Measurements from ENCODE around the gene ZFPM1.
"Not testable (repeated sequence)": the region's sequence is repeated elsewhere in the genome, so short reads cannot be mapped to it uniquely, and the experiment has no call there.

The ZFPM1 gene

DNA sequence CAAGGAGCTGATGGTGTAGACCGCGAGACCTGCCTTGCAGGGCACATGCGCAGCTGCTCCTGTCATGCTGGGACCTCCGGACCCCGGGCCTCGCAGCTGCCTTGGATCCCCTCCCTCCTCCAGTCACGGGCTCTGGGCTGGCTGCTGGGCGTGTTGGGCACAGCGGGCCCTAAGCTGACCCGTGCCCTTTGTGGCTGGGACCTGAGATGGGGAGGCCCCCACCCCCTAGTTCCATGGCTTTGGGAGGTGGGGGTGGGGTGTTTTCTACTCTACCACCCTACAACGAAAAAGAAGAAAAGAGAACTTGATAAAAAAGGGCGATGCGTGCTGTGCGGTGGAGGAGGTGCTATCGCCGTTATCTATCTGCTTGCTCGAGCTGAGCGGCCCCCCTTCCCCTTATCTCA, 14.5 kb downstream of the ZFPM1 start:
- no peak for DNase-seq

DNA sequence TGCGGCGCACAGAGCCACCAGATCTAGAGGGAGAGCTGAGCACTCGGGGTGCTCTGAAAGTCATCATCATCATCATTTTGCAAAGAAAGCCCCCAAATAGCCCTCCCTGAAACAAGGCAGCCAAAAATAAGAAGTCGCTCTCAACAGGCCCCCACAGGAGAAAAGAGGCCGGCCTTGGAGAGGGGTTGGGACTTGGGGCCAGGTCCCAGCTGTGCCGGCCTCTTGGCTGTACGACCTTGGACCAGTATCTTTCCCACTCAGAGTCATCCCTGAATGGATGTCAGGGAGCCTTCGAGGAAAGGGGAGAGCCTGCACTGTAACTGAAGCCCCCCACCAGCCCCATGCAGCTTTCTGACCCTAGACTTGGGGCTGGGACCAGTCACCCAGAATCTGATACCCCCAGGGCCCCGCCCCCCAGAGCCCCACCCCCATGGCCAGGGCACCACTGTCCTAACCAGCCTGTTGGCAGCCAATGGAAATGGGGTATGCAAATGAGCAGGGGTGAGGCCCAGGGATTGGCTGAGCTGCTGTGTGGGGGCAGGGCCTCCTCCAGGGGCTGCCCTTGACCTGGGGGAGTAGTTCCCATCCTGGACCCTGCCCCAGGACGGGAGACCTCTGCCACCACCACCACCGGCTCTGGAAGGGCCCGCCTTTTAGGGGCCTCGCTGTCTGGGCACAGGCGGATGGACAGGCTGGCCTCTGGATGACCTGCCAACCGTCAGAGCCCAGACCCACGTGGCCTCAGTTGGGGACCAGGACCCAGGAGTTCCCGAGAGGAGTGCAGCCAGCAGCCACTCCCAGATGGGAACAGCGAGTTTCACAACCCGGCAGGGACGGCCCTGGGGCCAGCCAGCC, 15.4 kb downstream of the ZFPM1 start:
- DNase-seq = no peak

DNA sequence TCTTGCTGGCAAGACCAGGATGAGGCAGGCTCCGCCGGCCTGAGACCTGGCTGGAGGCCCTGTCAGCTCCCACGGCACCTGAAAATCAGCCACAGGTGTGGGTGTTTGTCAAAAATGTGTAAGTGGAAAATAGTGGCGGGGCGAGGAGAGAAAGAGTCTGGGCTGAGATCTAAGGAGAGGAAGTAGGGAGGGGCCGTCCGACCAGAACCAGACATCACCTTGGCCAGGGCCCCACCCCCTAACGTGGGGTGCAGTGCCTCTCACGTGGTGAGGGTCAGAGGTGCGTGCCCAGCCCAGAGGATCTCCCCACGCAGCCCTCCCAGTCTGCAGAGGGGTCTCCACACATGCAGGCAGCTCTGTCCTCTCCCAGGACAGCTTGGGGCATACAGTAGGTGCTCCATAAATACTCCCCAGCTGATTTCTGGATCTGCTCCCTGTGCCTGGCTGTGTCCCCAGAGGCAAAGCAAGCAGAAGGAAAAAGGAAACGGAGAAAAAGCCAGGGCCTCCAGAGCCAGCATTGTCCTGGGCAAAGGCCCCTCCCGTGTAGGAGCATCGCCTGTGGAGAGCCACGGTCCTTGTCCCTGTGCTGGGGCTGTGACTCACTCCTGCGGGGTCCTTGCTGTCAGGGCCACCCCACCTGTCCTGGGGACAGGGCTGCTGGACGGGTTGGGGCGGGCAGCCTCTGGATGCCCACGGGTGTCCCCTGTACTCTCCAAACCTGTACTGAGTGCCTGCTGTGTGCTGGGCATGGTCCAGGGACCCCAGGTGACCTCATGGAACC, 16.7 kb downstream of the ZFPM1 start:
- DNase-seq = peak; percentile 15

DNA sequence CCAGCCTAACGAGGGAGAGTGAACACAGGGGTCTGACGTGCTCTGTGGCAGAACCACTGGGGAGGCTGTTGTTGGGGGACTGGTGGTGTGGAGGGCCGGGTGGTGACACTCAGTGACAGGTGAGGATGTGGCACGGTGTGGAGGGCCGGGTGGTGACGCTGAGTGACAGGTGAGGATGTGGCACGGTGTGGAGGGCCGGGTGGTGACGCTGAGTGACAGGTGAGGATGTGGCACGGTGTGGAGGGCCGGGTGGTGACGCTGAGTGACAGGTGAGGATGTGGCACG, 17.3 kb downstream of the ZFPM1 start:
- DNase-seq = not testable (repeated sequence)

DNA sequence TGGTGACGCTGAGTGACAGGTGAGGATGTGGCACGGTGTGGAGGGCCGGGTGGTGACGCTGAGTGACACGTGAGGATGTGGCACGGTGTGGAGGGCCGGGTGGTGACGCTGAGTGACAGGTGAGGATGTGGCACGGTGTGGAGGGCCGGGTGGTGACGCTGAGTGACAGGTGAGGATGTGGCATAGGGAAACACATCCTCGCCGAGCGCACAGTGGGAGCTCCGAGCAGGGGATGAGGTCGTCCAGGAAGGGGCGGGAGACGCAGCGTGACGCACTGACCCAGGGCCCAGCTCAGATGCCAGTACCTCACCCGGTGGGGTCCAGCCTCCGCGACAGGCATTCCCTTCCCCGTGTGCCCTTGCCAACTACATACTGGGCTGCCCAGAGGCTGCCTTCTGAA, 17.6 kb downstream of the ZFPM1 start:
- DNase-seq = peak; percentile 45

DNA sequence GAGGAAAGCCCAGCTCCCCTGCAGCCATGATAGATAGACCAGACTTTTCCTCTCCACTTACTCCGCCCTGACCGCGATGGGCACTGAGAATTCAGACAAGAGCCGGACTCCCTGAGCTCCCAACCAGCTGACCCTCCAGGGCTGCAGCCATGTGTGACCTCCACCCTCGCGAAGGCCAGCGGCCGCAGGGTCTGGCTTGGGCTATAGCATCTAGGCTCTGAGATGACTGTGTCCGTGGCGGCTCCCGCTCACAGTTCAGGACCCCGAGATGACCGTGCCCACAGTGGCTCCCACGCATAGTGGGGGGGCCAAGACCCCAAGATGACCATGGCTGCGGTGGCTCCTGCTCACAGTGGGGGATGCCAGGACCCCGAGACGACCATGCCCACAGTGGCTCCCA, 18.0 kb downstream of the ZFPM1 start:
- DNase-seq = no peak

DNA sequence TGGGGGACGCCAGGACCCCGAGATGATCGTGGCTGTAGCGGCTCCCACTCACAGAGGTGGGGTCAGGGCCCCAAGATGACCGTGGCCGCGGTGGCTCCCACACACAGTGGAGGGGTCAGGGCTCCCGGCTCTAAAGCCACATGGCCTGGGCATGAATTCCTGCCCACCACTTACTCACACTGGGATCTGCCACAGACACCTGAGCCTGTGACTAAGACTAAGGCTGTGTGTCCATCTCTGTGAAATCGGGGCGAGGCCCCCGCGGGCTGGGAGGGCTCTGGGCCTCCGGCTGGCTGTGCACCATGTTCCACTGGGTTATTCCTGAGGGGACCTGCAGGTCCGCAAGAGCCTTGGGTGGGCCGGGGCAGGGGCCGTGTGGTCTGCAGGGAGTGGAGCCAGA, 18.5 kb downstream of the ZFPM1 start:
- DNase-seq = no peak

DNA sequence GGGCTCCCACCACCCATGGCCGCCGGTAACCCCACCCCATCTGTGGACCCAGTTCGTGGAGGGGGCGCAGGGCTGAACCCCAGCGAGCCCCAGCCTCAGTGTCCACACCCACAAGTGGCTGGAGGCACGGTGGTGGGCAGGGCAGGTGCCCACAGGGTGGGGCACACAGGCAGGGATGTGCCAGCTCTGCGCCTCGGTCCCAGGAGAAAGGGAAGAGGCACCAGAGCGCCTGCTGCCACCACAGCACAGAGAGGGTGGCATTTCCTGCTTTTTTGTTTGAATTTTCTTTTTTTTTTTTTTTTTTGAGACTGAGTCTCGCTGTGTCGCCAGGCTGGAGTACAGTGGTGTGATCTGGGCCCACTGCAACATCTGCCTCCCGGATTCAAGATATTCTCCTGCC, 19.0 kb downstream of the ZFPM1 start:
- no peak for DNase-seq

DNA sequence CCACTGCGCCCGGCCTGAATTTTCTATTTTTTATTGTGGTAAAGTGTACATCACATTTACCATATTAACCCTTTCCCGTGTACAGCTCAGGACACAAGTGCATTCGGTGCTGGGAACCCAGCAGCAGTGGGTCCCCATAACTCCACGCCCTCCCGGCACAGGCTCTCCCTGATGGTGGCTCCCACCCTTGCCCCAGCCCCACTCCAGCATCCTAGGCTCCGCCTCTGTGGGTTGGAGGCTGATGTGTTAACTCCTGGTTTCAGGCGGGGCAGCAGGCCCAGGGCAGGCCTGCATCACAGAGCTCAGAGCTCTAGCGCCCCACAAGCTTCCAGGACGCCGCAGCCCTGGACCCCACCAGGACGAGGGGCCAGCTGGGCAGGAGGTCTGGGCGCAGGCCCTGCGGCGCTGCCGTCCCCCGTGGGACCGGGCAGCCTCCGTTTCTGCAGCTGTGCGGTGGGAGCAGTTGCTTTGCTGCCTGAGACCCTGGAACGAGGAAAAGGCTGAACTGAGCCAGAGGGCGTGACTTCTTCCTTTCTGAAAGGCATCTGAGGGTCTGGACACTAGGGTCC, 19.6 kb downstream of the ZFPM1 start:
- DNase-seq = no peak

DNA sequence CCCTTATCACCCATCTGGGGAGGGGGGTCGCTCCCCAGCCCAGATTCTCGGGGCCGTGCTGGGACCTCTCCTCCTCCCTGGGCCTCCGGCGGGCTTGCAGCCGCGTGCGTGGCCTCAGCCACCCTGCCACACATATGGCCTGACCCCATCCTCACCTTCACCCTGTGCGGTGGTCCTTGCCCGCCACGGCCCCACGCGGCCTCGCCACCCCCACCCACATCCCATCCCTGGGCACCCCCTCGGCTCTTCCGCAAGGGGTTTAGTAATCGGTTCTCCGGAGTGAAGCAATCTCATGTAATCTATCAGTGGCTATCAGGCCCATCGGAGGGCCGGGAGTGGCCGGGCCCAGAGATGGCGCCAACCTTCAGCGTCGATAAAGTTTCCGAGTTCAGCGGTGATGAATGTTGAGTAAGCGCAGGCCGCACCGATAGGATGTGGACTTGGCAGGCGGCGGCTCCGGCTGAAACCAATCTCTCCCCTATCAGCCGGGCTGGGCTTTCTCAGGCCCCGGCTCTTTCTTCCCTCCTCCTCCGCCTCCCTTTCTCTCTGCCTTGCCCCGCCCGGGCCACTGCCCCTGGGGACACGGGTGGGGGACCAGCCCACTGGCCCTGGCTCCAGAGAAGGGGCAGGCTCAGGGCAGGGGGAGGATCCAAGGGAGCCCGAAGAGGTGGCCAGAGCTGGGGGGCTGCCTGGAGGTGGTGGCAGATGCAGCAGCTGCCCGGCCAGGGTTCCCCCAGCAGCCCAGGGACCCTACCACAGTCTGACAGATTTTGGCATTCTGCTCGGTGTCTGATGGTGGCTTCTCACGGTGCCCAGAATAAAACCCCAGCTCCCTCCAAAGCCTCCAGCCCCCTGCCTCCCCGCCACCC, 20.8 kb downstream of the ZFPM1 start:
- no peak for DNase-seq

DNA sequence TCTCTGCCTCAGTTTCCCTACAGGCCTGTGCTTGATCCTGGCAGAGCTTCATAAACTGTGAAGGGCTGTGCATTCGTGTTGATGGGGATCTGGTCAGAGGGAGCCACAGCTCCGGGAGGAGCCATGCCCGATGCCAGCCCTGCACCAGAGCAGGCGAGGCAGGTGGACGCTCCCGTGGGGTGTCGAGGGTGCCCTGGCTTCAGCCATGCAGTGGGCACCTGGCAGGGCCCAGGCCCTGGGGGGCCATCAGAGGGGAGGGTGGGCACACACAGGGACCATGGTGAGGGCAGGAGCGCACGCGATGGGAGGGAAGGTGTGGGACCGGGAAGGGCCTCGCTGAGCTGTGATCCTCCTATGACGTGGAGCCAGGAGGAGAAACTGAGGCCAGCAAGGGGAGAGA, 22.0 kb downstream of the ZFPM1 start:
- no peak for DNase-seq

DNA sequence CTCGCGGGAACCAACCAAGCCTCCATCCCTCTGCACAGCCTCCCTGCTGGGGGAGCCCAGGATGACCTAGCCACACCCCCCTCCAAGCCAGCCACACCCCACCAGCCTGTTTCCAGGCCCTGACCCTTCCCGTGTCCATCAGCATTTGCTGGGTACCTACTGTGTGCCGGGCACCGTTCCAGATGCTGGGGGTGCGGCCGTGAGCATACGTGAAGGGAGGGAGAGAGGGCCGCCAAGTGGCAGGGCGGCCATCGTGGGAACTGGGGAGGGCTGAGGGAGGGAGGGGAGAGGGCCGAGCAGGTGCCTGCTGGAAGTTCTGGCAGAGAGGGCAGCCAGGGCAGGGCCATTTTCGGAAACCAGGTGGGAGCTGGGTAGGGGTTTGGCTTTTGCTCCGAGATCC, 23.1 kb downstream of the ZFPM1 start:
- no peak for DNase-seq

DNA sequence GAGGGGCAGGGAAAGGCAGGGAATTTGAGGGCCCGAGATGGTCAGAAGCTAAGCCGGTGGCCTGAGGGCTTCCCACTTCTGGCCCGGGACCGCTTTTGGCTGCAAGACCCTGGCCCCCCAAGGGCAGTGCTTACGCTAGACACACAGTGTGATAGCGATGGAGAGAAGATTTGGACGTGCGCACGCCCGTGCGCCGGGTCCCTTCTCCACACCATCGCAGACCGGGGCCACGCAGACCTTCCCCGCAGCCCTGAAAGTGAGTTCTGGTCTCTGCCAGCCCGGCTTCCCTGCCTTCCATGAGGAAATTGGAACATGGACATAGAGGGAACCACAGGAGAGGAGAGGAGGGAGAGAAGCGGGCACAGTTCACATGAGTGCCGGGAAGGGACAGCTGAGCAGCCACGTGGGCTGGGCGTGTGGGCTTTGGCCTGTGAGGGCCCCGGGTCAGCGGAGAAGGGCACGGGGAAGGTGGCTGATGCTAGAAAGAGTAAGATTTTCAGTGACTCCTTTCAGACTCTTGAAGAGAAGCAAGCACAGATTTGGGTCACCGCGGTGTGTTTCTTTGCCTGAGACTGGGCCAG, 23.8 kb downstream of the ZFPM1 start:
- no peak for DNase-seq

DNA sequence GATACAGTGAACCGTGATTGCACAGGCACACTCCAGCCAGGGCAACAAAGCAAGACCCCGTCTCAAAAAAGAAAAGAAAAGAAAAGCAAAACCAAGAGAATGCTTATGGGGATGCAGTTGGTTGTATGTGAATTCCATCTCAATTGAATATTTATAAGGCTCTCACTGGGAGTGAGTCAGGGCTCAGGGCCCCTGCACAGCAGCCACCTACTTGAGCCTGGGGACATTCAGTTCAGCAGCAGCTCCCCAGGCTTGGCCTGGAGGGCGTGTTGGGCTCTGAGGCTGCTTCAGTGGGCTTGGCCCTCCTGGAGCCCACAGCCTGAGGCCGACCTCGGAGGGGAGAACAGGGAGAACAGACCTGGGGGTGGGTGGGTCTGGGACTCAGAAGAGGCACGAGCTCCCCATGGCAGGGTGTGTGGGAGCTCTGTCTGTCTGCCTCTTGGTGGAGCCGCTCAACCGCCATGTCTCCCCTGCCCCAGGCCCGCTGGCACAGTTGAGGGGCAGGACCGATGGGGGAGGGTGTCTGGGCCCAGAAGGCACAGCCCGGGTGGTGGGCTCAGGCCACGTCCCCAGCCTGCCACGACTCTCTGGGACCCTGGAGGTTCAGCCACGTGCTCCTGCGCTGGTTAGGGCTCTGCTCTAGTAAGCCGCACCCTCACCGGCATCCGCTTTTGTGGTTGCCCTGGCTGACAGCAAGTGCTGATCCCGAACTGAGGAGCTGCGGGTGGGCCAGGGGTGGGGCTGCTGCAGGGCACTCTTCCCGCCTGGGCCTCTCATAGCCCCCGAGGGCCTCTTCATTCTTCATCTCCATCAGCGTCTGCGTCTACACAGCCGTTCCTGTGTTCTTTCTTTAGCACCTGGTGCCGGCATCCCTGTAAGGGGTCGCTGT, 24.8 kb downstream of the ZFPM1 start:
- DNase-seq = peak; percentile 26

DNA sequence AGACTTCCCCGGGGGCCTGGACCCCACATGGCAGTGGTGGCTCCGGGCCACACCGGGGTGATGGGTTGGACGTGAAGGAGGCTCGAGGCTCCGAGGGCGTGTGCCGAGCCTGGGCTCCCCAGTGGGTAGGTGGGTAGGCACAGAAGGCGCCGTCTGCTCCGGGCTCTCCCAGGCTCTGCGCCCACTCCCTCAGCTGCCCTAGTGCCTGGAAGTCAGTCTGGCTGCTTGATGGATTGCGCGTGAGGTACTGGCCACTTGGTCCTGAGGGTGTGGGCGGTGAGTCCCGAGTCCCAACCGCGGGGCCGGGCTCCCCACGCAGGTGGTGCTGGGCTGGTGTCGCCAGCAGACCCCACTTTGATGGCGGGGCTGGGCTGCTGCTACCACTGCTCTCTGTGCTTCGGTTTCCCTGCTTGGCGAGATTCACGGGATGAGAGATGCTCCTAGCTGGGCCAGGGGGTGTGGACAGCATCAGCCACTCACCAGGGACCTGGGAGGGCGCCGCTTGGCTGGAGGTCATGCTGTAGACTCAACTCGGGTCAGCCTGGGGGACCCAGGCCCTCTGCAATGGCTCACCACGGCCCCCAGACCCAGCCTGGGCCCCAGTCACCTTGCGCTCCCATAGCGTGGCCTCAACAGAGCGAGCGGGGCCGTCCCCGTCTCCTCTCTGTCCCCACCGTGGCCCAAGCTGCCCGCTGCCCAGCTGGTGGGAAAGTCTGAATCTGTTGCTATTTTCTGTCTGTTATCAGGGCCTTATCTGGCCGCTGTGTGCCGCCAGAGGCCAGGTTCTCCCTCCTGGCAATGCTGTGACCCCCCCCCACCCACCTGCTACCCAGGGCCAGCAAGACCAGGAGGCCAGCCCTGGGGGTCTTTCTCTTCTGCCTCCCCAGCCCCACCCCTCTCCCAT, 26.1 kb downstream of the ZFPM1 start:
- DNase-seq = no peak

DNA sequence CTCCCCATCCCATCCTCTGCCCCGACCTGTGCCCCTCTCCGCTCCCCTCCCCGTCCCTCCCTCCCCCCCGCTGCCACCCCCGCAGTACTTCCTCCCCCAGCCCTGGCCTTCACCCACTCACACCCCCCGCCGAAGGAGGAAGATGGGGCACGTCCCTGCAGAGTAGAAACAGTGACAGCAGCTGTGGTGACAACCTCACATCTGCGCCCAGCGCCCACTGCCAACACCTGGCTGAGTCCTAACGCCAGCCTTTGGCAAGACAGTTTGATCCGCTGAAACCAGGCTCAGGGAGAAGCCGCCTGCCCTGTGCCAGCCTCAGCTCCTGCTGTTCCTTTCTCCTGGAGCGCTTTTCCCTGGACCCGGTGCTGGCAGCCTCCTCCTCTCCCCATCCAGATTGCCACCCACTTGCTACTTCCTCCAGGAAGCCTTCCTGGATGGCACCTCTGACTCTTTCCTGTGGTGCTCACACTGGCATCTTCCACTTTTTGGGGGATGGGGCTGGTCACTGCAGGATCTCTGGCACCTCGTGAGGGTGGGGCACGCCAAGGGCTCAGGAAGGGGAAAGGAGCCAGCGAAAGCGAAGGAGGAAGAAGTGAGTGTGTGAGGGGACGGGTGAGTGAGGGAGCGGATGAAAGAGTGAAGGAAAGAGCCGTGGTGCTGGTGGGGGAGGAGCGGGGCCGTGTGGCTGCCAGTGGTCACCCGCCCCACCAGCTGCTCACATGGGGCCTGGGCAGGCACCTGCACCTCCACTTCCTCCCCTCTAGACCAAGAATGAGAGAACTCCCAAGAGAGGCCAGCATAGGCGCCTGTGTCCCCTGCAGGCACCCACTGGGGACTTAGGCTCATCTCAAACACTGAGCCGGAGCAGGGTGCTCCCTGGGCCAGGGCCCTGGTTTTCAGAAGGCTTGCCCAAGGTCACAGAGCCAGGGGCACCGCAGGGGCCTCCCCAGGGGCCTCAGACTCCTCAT, 27.0 kb downstream of the ZFPM1 start:
- DNase-seq = no peak

DNA sequence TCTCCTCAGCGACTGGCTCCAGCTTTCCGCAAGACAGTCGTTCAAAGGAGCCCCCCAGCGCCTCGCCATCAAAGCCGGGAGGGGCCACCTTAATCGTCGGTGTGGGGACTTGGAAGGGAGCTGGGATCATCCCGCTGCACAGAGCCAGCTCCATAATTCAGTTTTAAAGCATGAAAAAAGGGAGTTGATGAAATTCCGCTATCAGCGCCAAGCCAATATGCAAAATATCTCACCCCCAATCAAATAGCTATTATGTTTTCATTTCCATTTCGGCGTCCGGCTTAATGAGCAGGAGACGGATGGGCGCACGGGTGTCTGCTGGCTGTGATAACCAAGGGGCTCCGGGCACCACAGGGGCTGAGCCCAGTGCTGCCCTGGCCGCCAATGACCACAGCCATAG, 27.7 kb downstream of the ZFPM1 start:
- DNase-seq = no peak

DNA sequence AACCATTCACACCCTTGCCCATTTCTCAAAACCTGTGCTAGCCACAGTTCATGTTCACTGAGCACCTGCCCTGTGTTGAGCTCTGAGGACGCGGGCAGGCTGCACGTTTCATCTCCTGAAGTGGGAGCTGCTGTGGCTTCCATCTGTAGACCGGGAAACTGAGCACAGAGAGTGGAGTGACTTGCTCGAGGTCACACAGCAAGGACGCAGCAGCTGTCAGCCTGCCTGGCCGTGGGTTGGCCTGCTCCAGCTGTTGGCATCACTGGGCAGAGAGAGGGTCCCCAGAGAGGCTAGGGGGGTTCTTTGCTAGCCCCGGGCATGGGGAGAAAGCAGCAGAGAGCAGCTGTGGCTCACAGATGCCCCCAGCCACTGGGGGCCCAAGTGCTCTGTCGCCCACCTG, 28.8 kb downstream of the ZFPM1 start:
- no peak for DNase-seq

DNA sequence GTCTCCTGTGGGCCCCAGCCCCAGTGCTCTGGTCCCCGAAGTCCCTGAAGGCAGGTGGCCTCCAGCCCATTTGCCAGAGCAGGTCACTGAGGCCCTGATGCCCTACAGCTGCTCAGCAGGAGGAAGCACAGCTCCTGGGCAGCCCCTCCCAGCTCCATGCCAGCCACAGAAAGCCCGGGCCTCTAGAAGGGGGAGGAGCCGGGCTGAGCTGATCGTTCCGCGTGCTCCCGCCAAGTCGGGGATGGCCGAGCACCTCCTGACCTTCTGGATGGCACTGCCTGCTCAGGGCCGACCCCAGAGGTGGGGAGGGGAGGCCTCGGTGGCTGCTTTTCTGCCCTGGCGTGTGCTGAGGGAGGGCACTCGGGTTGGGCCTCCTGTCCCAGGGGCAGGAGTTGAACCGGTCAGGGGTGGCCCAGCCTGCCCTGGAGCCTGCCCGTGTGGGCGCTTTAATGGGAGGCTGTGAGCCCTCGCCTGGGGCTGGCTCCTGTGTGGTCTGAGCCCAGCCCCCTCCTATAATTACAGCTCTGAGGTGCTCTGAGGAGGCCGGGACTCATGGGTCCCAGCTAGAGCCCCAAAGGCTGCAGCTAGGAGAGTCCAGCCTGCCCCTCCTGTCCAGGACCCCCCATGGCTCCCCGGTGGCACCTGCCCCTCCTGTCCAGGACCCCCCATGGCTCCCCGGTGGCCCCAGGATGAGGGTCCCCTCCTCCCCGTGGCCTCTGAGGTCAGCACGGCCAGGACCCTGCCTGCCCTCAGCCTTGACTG, 29.7 kb downstream of the ZFPM1 start:
- no peak for DNase-seq

Measured in effector CD8-positive, alpha-beta T cell (primary cell).